SK-N-MC (cell line): ENCODE measurements around the gene YPEL4.
"Not testable (repeated sequence)": the region's sequence is repeated elsewhere in the genome, so short reads cannot be mapped to it uniquely, and the experiment has no call there.

Experiments
- DNase-seq: peaks from one replicate; pipeline ENCODE4 v3.0.0-alpha.2; 2011; ENCODE audit warnings: low read depth, low spot score
- H3K27ac ChIP-seq: fragments of 200-600 bp; sonication (generic); 2 replicates; pipeline ENCODE4 v1.5.1; 2016; ENCODE audit warnings: mixed run types
- H3K36me3 ChIP-seq: fragments of 200-600 bp; sonication (generic); 2 replicates; pipeline ENCODE4 v1.6.1; 2017; ENCODE audit warnings: antibody characterized with exemption, low read length, mixed read lengths; ENCODE audit not compliant: insufficient read depth
- H3K4me3 ChIP-seq: fragments of 200-600 bp; sonication (generic); 2 replicates; pipeline ENCODE4 v1.5.1; 2016
- H3K9ac ChIP-seq: fragments of 200-600 bp; sonication (generic); 2 replicates; pipeline ENCODE4 v1.8.0; 2017; ENCODE audit warnings: mixed run types, mixed read lengths; ENCODE audit not compliant: insufficient read length
- H3K9me3 ChIP-seq: fragments of 200-600 bp; sonication (generic); 2 replicates; pipeline ENCODE4 v1.6.1; 2017; ENCODE audit warnings: low read depth, mild to moderate bottlenecking, antibody characterized with exemption, low read length, moderate library complexity, mixed read lengths
- EZH2 ChIP-seq: fragments of 200-600 bp; sonication (generic); IDR thresholded peaks from one replicate; pipeline ENCODE4 v1.6.1; 2017; ENCODE audit warnings: antibody characterized with exemption
- FOXP2 ChIP-seq: optimal IDR thresholded peaks from 2 replicates; pipeline ENCODE3; 2011; ENCODE audit warnings: mild to moderate bottlenecking, moderate library complexity; ENCODE audit not compliant: insufficient read depth; ENCODE audit errors: extremely low read length, control extremely low read depth
- POLR2AphosphoS5 ChIP-seq: IDR thresholded peaks from 2 replicates; pipeline ENCODE4 v1.6.1; 2012; ENCODE audit warnings: mild to moderate bottlenecking, low read depth, low read length, borderline replicate concordance

YPEL4 gene

GRCh38 chr11:57649826-57650738 lies at the start of gene YPEL4:
Gene YPEL4 (minus strand): TSS chr11:57649912. CDS start chr11:57647107, 2,805 bp downstream.
- H3K27ac ChIP-seq = no peak within 1 kb of the TSS
- DNase-seq = no peak
- TF ChIP-seq FOXP2 (no peak), POLR2AphosphoS5 (no peak), EZH2 (no peak)
- peak within 1 kb of the TSS; percentile 47 for H3K4me3 ChIP-seq
- H3K9ac ChIP-seq = no peak within 1 kb of the TSS
- H3K36me3 ChIP-seq = no peaks in the 10 kb centered on the region
- H3K9me3 ChIP-seq = no peaks in the 10 kb centered on the region

DNA sequence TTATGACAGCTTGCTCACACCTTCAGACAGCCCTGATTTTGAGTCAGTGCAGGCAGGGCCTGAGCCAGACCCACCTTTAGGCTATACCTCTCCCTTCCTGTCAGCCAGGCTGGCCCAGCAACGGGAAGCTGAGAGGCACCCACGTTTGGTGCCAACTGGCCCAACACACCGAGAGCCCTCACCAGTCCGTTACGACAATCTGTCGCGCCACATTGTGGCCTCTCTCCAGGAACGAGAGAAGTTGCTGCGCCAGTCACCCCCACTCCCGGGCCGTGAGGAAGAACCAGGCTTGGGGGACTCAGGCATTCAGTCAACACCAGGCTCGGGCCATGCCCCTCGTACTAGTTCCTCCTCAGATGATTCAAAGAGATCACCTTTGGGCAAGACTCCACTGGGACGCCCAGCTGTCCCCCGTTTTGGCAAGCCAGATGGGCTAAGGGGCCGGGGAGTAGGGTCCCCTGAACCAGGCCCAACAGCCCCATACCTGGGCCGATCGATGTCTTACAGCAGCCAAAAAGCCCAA lies 49.2 kb upstream of the YPEL4 start:
- no peak for TF ChIP-seq FOXP2
- DNase-seq = no peak
- Histone ChIP-seq H3K9me3 (no peaks in the 10 kb centered on the region), H3K27ac (no peak overlapping the region), H3K9ac (no peak overlapping the region), H3K36me3 (peaks cover 77% of the 10 kb centered on the region), H3K4me3 (no peak overlapping the region)

DNA sequence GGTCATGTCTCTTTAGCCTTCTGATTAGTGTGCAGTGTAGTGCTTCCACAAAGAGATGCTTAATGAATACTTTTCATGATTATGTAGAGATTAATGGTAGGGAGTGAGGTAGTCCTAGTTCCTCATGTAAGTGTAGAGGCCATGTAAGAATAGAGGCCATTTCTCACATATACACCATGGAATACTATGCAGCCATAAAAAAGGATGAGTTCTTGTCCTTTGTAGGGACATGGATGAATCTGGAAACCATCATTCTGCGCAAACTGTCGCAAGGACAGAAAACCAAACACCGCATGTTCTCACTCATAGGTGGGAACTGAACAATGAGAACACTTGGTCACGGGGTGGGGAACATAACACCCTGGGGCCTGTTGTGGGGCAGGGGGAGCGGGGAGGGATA lies 40.8 kb upstream of the YPEL4 start:
- H3K36me3 ChIP-seq = peaks cover 73% of the 10 kb centered on the region
- not testable (repeated sequence) for DNase-seq, H3K4me3 ChIP-seq, H3K9me3 ChIP-seq, H3K9ac ChIP-seq, H3K27ac ChIP-seq

DNA sequence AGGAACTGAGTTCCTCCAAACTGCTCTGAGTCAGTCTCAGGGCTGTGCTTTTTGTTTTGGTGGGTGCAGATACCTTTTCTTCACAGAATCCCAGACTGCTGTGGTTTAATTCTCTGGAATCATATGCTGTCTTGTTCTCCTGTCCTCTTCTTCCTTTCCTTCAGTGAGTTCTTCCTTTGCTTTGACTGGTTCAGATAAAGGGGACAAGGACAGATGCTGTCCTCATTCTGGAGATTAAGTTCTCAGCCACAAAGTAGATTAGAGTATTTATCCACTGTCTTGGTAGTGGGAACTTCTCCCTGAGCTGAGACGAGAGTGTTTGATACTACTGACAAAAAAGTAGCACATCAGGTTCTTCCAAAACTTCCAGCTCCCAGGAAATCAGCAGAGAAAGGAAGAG lies 31.5 kb upstream of the YPEL4 start:
- H3K9me3 ChIP-seq = no peaks in the 10 kb centered on the region
- H3K27ac ChIP-seq = no peak overlapping the region
- no peak overlapping the region for H3K4me3 ChIP-seq
- TF ChIP-seq FOXP2 = no peak
- TF ChIP-seq POLR2AphosphoS5 = no peak
- TF ChIP-seq EZH2 = no peak
- no peak overlapping the region for H3K9ac ChIP-seq
- no peak for DNase-seq
- peaks cover 53% of the 10 kb centered on the region for H3K36me3 ChIP-seq

- no peak for DNase-seq
- Histone ChIP-seq H3K9me3 (no peaks in the 10 kb centered on the region), H3K27ac (no peak overlapping the region), H3K36me3 (peaks cover 54% of the 10 kb centered on the region), H3K9ac (no peak overlapping the region), H3K4me3 (no peak overlapping the region)
- TF ChIP-seq FOXP2 (no peak), POLR2AphosphoS5 (no peak), EZH2 (no peak)
These were observed 30.8 kb upstream of the YPEL4 start for GRCh38 chr11:57680552-57680874.

- Histone ChIP-seq H3K36me3 (peaks cover 58% of the 10 kb centered on the region), H3K4me3 (no peak overlapping the region), H3K27ac (no peak overlapping the region), H3K9ac (no peak overlapping the region), H3K9me3 (no peaks in the 10 kb centered on the region)
- no peak for DNase-seq
- TF ChIP-seq POLR2AphosphoS5 = no peak
- TF ChIP-seq FOXP2 = no peak
- TF ChIP-seq EZH2 = no peak
These were observed 29.7 kb upstream of the YPEL4 start for GRCh38 chr11:57679396-57679795.

GRCh38 chr11:57675176-57675941 lies 25.6 kb upstream of the YPEL4 start:
- no peak for TF ChIP-seq FOXP2
- no peak for TF ChIP-seq POLR2AphosphoS5
- no peak for TF ChIP-seq EZH2
- DNase-seq = no peak
- Histone ChIP-seq H3K9ac (no peak overlapping the region), H3K4me3 (no peak overlapping the region), H3K27ac (no peak overlapping the region), H3K36me3 (peaks cover 59% of the 10 kb centered on the region), H3K9me3 (no peaks in the 10 kb centered on the region)

- H3K9me3 ChIP-seq = no peaks in the 10 kb centered on the region
- DNase-seq = no peak
- H3K4me3 ChIP-seq = no peak overlapping the region
- TF ChIP-seq POLR2AphosphoS5 = no peak
- no peak for TF ChIP-seq EZH2
- no peak overlapping the region for H3K9ac ChIP-seq
- no peak overlapping the region for H3K27ac ChIP-seq
- peaks cover 59% of the 10 kb centered on the region for H3K36me3 ChIP-seq
These were observed 24.5 kb upstream of the YPEL4 start for GRCh38 chr11:57674251-57674650.

DNA sequence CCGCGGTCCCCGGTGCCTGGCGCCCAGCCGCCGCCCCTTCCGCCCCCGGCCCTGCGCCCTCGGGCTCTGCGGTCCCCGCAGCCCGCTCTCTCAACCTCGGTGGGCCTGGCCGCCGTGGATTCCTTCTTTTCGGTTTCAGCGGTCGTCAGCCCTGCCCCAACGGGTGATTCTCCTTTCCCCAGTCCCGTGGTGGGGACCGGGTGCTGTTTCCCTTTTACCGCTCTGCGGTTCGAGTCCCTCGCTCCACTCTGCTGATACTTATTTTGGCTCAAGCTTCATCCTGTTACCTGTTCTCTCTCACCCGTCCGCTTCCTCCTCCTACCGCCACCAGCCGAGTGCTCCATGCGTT lies 18.7 kb upstream of the YPEL4 start:
- TF ChIP-seq FOXP2 (no peak), POLR2AphosphoS5 (no peak), EZH2 (no peak)
- peak overlapping the region; percentile 96 for H3K27ac ChIP-seq
- peak overlapping the region; percentile 99 for H3K9ac ChIP-seq
- no peaks in the 10 kb centered on the region for H3K9me3 ChIP-seq
- H3K4me3 ChIP-seq = peak overlapping the region; percentile 99
- no peak for DNase-seq
- peaks cover 23% of the 10 kb centered on the region for H3K36me3 ChIP-seq
